HEK293 (cell line): ENCODE data around the gene ITGB1.

ENCODE experiments used
- GFI1B ChIP-seq: fragments of 450-650 bp; formaldehyde crosslinking; IDR thresholded peaks from 2 replicates; pipeline ENCODE4 v1.5.1; 2016; ENCODE audit warnings: missing biosample characterization, missing genetic modification characterization
- PRDM1 ChIP-seq: fragments of 450-650 bp; formaldehyde crosslinking; IDR thresholded peaks from 2 replicates; pipeline ENCODE4; 2016; ENCODE audit warnings: missing biosample characterization, missing genetic modification characterization
- RBAK ChIP-seq: fragments of 450-650 bp; formaldehyde crosslinking; IDR thresholded peaks from 2 replicates; pipeline ENCODE4 v1.5.1; 2016; ENCODE audit warnings: missing biosample characterization, missing genetic modification characterization
- REPIN1 ChIP-seq: fragments of 450-650 bp; formaldehyde crosslinking; IDR thresholded peaks from 2 replicates; pipeline ENCODE4 v1.5.1; 2017; ENCODE audit warnings: missing biosample characterization, missing genetic modification characterization, low read depth
- TSHZ1 ChIP-seq: fragments of 450-650 bp; formaldehyde crosslinking; IDR thresholded peaks from 2 replicates; pipeline ENCODE4 v1.5.1; 2016; ENCODE audit warnings: missing biosample characterization, missing genetic modification characterization, borderline replicate concordance
- ZBTB1 ChIP-seq: fragments of 450-650 bp; formaldehyde crosslinking; IDR thresholded peaks from 2 replicates; pipeline ENCODE4 v1.5.1; 2016; ENCODE audit warnings: missing biosample characterization, missing genetic modification characterization
- ZBTB21 ChIP-seq: fragments of 450-650 bp; formaldehyde crosslinking; IDR thresholded peaks from 2 replicates; pipeline ENCODE4 v1.5.1; 2017; ENCODE audit warnings: missing biosample characterization, missing genetic modification characterization
- ZFP41 ChIP-seq: fragments of 450-650 bp; formaldehyde crosslinking; IDR thresholded peaks from 2 replicates; pipeline ENCODE4 v1.5.1; 2016; ENCODE audit warnings: missing biosample characterization, missing genetic modification characterization, borderline replicate concordance
- ZNF146 ChIP-seq: fragments of 450-650 bp; formaldehyde crosslinking; IDR thresholded peaks from 2 replicates; pipeline ENCODE4 v1.5.1; 2016; ENCODE audit warnings: missing biosample characterization, missing genetic modification characterization
- ZNF184 ChIP-seq: fragments of 450-650 bp; IDR thresholded peaks from 2 replicates; pipeline ENCODE4 v1.5.1; 2018; ENCODE audit warnings: missing biosample characterization, mild to moderate bottlenecking, missing genetic modification characterization
- ZNF214 ChIP-seq: fragments of 450-650 bp; formaldehyde crosslinking; IDR thresholded peaks from 2 replicates; pipeline ENCODE4 v1.5.1; 2017; ENCODE audit warnings: missing biosample characterization, mild to moderate bottlenecking, missing genetic modification characterization, borderline replicate concordance
- ZNF239 ChIP-seq: fragments of 450-650 bp; formaldehyde crosslinking; IDR thresholded peaks from 2 replicates; pipeline ENCODE4 v1.5.1; 2016; ENCODE audit warnings: missing biosample characterization, missing genetic modification characterization
- ZNF449 ChIP-seq: fragments of 450-650 bp; formaldehyde crosslinking; IDR thresholded peaks from 2 replicates; pipeline ENCODE4 v1.5.1; 2017; ENCODE audit warnings: missing biosample characterization, mild to moderate bottlenecking, missing genetic modification characterization, moderate library complexity
- ZNF510 ChIP-seq: fragments of 450-650 bp; formaldehyde crosslinking; IDR thresholded peaks from 2 replicates; pipeline ENCODE4 v1.5.1; 2018; ENCODE audit warnings: mild to moderate bottlenecking, missing genetic modification characterization, missing biosample characterization; ENCODE audit not compliant: insufficient replicate concordance
- ZNF521 ChIP-seq: fragments of 450-650 bp; formaldehyde crosslinking; IDR thresholded peaks from 2 replicates; pipeline ENCODE4 v1.5.1; 2017; ENCODE audit warnings: missing biosample characterization, mild to moderate bottlenecking, missing genetic modification characterization
- ZNF560 ChIP-seq: fragments of 450-650 bp; formaldehyde crosslinking; IDR thresholded peaks from 2 replicates; pipeline ENCODE4 v1.5.1; 2017; ENCODE audit warnings: missing biosample characterization, missing genetic modification characterization, borderline replicate concordance
- ZNF561 ChIP-seq: fragments of 450-650 bp; IDR thresholded peaks from 2 replicates; pipeline ENCODE4 v1.5.1; 2018; ENCODE audit warnings: missing biosample characterization, missing genetic modification characterization, borderline replicate concordance
- ZNF571 ChIP-seq: fragments of 450-650 bp; formaldehyde crosslinking; IDR thresholded peaks from 2 replicates; pipeline ENCODE4 v1.5.0; 2017; ENCODE audit warnings: missing biosample characterization, missing genetic modification characterization
- ZNF585B ChIP-seq: fragments of 450-650 bp; formaldehyde crosslinking; IDR thresholded peaks from 2 replicates; pipeline ENCODE4 v1.5.1; 2016; ENCODE audit warnings: missing biosample characterization, missing genetic modification characterization
- ZNF610 ChIP-seq: fragments of 450-650 bp; formaldehyde crosslinking; IDR thresholded peaks from 2 replicates; pipeline ENCODE4 v1.5.1; 2016; ENCODE audit warnings: missing biosample characterization, missing genetic modification characterization, borderline replicate concordance
- ZNF658 ChIP-seq: fragments of 450-650 bp; formaldehyde crosslinking; IDR thresholded peaks from 2 replicates; pipeline ENCODE4; 2016; ENCODE audit warnings: missing biosample characterization, missing genetic modification characterization
- ZNF830 ChIP-seq: fragments of 450-650 bp; IDR thresholded peaks from 2 replicates; pipeline ENCODE4 v1.5.0; 2018; ENCODE audit warnings: missing biosample characterization, missing genetic modification characterization, low read depth, mild to moderate bottlenecking, moderate library complexity
- ZNF837 ChIP-seq: fragments of 450-650 bp; formaldehyde crosslinking; IDR thresholded peaks from 2 replicates; pipeline ENCODE4 v1.5.1; 2016; ENCODE audit warnings: missing biosample characterization, missing genetic modification characterization
- TF ChIP-seq, protein P1 (sequence below): fragments of 450-650 bp; formaldehyde crosslinking; IDR thresholded peaks from 2 replicates; pipeline ENCODE4 v1.5.1; 2017; ENCODE audit warnings: missing biosample characterization, missing genetic modification characterization
- TF ChIP-seq, protein P2 (sequence below): fragments of 450-650 bp; formaldehyde crosslinking; IDR thresholded peaks from 2 replicates; pipeline ENCODE4 v1.5.1; 2017; ENCODE audit warnings: missing biosample characterization, missing genetic modification characterization
- TF ChIP-seq, protein P3 (sequence below): fragments of 450-650 bp; formaldehyde crosslinking; IDR thresholded peaks from 2 replicates; pipeline ENCODE4 v1.5.1; 2016; ENCODE audit warnings: missing biosample characterization, missing genetic modification characterization
- TF ChIP-seq, protein P4 (sequence below): fragments of 450-650 bp; formaldehyde crosslinking; IDR thresholded peaks from 2 replicates; pipeline ENCODE4 v1.5.1; 2016; ENCODE audit warnings: missing biosample characterization, missing genetic modification characterization

The ITGB1 gene

GRCh38 chr10:32958085-32959005, at the start of gene ITGB1 (continued):
- TF ChIP-seq TSHZ1 (tag by site-specific recombination) (no peak), ZNF449 (0 out of 2 replicates have a peak, but pooled peaks have one; percentile 8), ZFP41 (tag by site-specific recombination) (no peak), ZNF214 (no peak), ZNF658 (tag by site-specific recombination) (no peak), ZNF239 (tag by site-specific recombination) (no peak), RBAK (tag by site-specific recombination) (no peak), ZNF510 (tag by site-specific recombination) (no peak), ZNF560 (tag by site-specific recombination) (no peak), ZNF610 (peak; percentile 87), ZNF585B (tag by site-specific recombination) (no peak), GFI1B (tag by site-specific recombination) (no peak), ZBTB1 (tag by site-specific recombination) (no peak), ZNF837 (tag by site-specific recombination) (no peak), ZNF146 (tag by site-specific recombination) (no peak), REPIN1 (tag by site-specific recombination) (no peak), ZNF830 (tag by site-specific recombination) (no peak), ZBTB21 (tag by site-specific recombination) (0 out of 2 replicates have a peak, but pooled peaks have one; percentile 22), ZNF561 (tag by site-specific recombination) (peak; percentile 95), ZNF571 (tag by site-specific recombination) (no peak), ZNF184 (no peak), ZNF521 (no peak), PRDM1 (tag by site-specific recombination) (no peak)
- TF ChIP-seq, protein P1, sequence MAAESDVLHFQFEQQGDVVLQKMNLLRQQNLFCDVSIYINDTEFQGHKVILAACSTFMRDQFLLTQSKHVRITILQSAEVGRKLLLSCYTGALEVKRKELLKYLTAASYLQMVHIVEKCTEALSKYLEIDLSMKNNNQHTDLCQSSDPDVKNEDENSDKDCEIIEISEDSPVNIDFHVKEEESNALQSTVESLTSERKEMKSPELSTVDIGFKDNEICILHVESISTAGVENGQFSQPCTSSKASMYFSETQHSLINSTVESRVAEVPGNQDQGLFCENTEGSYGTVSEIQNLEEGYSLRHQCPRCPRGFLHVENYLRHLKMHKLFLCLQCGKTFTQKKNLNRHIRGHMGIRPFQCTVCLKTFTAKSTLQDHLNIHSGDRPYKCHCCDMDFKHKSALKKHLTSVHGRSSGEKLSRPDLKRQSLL (tag by site-specific recombination): no peak
- TF ChIP-seq, protein P2, sequence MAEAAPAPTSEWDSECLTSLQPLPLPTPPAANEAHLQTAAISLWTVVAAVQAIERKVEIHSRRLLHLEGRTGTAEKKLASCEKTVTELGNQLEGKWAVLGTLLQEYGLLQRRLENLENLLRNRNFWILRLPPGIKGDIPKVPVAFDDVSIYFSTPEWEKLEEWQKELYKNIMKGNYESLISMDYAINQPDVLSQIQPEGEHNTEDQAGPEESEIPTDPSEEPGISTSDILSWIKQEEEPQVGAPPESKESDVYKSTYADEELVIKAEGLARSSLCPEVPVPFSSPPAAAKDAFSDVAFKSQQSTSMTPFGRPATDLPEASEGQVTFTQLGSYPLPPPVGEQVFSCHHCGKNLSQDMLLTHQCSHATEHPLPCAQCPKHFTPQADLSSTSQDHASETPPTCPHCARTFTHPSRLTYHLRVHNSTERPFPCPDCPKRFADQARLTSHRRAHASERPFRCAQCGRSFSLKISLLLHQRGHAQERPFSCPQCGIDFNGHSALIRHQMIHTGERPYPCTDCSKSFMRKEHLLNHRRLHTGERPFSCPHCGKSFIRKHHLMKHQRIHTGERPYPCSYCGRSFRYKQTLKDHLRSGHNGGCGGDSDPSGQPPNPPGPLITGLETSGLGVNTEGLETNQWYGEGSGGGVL: peak; percentile 69
- TF ChIP-seq, protein P3, sequence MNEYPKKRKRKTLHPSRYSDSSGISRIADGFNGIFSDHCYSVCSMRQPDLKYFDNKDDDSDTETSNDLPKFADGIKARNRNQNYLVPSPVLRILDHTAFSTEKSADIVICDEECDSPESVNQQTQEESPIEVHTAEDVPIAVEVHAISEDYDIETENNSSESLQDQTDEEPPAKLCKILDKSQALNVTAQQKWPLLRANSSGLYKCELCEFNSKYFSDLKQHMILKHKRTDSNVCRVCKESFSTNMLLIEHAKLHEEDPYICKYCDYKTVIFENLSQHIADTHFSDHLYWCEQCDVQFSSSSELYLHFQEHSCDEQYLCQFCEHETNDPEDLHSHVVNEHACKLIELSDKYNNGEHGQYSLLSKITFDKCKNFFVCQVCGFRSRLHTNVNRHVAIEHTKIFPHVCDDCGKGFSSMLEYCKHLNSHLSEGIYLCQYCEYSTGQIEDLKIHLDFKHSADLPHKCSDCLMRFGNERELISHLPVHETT (tag by site-specific recombination): no peak
- TF ChIP-seq, protein P4, sequence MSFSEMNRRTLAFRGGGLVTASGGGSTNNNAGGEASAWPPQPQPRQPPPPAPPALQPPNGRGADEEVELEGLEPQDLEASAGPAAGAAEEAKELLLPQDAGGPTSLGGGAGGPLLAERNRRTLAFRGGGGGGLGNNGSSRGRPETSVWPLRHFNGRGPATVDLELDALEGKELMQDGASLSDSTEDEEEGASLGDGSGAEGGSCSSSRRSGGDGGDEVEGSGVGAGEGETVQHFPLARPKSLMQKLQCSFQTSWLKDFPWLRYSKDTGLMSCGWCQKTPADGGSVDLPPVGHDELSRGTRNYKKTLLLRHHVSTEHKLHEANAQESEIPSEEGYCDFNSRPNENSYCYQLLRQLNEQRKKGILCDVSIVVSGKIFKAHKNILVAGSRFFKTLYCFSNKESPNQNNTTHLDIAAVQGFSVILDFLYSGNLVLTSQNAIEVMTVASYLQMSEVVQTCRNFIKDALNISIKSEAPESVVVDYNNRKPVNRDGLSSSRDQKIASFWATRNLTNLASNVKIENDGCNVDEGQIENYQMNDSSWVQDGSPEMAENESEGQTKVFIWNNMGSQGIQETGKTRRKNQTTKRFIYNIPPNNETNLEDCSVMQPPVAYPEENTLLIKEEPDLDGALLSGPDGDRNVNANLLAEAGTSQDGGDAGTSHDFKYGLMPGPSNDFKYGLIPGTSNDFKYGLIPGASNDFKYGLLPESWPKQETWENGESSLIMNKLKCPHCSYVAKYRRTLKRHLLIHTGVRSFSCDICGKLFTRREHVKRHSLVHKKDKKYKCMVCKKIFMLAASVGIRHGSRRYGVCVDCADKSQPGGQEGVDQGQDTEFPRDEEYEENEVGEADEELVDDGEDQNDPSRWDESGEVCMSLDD (tag by site-specific recombination): no peak; the same call in 1 of the 2 replicates
